OCI-LY7 (cell line): Measurements from ENCODE around the gene SERPINE1. TPM values are rescaled to one million over a fixed set of nuclear protein-coding genes. Genes with fewer than 3 reads are reported as not detected.

Experiments used
- BruUV-seq: library from RNA; stranded (reverse); fragments of 400-500 nt; replicated peaks from 2 replicates; lab custom pipeline; 2021; lab: Mats Ljungman, UMichigan
- CTCF ChIA-PET: fragments of 300-600 bp; sonication (Branson Sonifier 250); formaldehyde crosslinking; loops from one replicate; lab custom pipeline; 2022; ENCODE audit warnings: antibody characterized with exemption; ENCODE audit not compliant: unreplicated experiment; lab: Charles Lee
- POLR2A ChIA-PET: fragments of 300-600 bp; sonication (Branson Sonifier 250); formaldehyde crosslinking; loops from one replicate; lab custom pipeline; 2022; ENCODE audit warnings: antibody characterized with exemption; lab: Charles Lee
- DNase-seq: peaks from one replicate; pipeline ENCODE4 v3.0.0-alpha.2; 2015; ENCODE audit warnings: low spot score
- H2AFZ ChIP-seq: fragments of 200-600 bp; sonication (generic), shearing (Covaris generic); 2 replicates; pipeline ENCODE4 v1.6.1; 2014; ENCODE audit warnings: mild to moderate bottlenecking, antibody characterized with exemption, low read length, moderate library complexity
- H3K27ac ChIP-seq: fragments of 200-600 bp; sonication (generic); 2 replicates; pipeline ENCODE4 v1.5.1; 2014; ENCODE audit warnings: mixed run types, low read depth, mild to moderate bottlenecking, moderate library complexity, low read length, inconsistent platforms; ENCODE audit not compliant: poor library complexity, severe bottlenecking
- H3K36me3 ChIP-seq: fragments of 200-600 bp; sonication (generic); 2 replicates; pipeline ENCODE4 v1.6.1; 2014; ENCODE audit warnings: mild to moderate bottlenecking, antibody characterized with exemption, low read length, moderate library complexity, mixed read lengths; ENCODE audit not compliant: insufficient read depth
- H3K4me1 ChIP-seq: fragments of 200-600 bp; sonication (generic); 2 replicates; pipeline ENCODE4 v1.5.1; 2014; ENCODE audit warnings: mild to moderate bottlenecking, low read length; ENCODE audit not compliant: insufficient read depth, poor library complexity, severe bottlenecking
- H3K4me2 ChIP-seq: fragments of 200-600 bp; sonication (generic); 2 replicates; pipeline ENCODE4 v1.6.1; 2014; ENCODE audit warnings: mild to moderate bottlenecking, low read length
- H3K4me3 ChIP-seq: fragments of 200-600 bp; sonication (generic); 2 replicates; pipeline ENCODE4 v1.5.1; 2014; ENCODE audit warnings: mild to moderate bottlenecking, low read depth, low read length; ENCODE audit not compliant: poor library complexity, severe bottlenecking
- H3K79me2 ChIP-seq: fragments of 200-600 bp; sonication (generic); 2 replicates; pipeline ENCODE4 v1.6.1; 2016; ENCODE audit warnings: low read depth, mild to moderate bottlenecking, low read length, moderate library complexity, mixed read lengths; ENCODE audit not compliant: insufficient read depth
- H3K9me2 ChIP-seq: fragments of 200-600 bp; sonication (generic); 2 replicates; pipeline ENCODE4 v1.6.1; 2016; ENCODE audit warnings: mild to moderate bottlenecking, low read length, mixed read lengths; ENCODE audit not compliant: insufficient read depth
- H3K9me3 ChIP-seq: fragments of 200-600 bp; sonication (generic); 2 replicates; pipeline ENCODE4 v1.6.1; 2014; ENCODE audit warnings: mild to moderate bottlenecking, mixed run types, low read length, mixed read lengths
- H4K20me1 ChIP-seq: fragments of 200-600 bp; sonication (generic); 2 replicates; pipeline ENCODE4 v1.6.1; 2014; ENCODE audit warnings: mild to moderate bottlenecking, antibody characterized with exemption, low read length, moderate library complexity, mixed read lengths; ENCODE audit not compliant: insufficient read depth
- EZH2phosphoT487 ChIP-seq: fragments of 200-600 bp; sonication (generic); IDR thresholded peaks from 2 replicates; pipeline ENCODE4 v1.6.1; 2018; ENCODE audit warnings: low read depth, borderline replicate concordance, mild to moderate bottlenecking, mixed run types, antibody characterized with exemption, low read length, moderate library complexity, mixed read lengths
- intact Hi-C: fragments of 100-400 bp; cut with micrococcal nuclease; formaldehyde crosslinking; loops from one replicate; pipeline ENCODE4 v1.10.0; 2022; ENCODE audit not compliant: unreplicated experiment
- total RNA-seq, 2 experiments: library from RNA; depleted of rRNA in 1 of 2; stranded (reverse); fragments of >200 nt in 1 of 2; shearing (Covaris generic) in 1 of 2; gene quantifications; 2 replicates each; pipeline ENCODE4 v1.2.3, GENCODE V29; 2014 to 2022
- TF ChIP-seq, protein P1 (sequence below): fragments of 200-600 bp; sonication (generic); conservative IDR thresholded peaks from 2 replicates; pipeline ENCODE4 v1.5.1; 2014; ENCODE audit warnings: mild to moderate bottlenecking, antibody characterized with exemption, low read length, moderate library complexity, mixed read lengths

The SERPINE1 gene
- total RNA-seq, 2 experiments from 2014 or later, result 0.42 TPM; not detected in 1

DNA sequence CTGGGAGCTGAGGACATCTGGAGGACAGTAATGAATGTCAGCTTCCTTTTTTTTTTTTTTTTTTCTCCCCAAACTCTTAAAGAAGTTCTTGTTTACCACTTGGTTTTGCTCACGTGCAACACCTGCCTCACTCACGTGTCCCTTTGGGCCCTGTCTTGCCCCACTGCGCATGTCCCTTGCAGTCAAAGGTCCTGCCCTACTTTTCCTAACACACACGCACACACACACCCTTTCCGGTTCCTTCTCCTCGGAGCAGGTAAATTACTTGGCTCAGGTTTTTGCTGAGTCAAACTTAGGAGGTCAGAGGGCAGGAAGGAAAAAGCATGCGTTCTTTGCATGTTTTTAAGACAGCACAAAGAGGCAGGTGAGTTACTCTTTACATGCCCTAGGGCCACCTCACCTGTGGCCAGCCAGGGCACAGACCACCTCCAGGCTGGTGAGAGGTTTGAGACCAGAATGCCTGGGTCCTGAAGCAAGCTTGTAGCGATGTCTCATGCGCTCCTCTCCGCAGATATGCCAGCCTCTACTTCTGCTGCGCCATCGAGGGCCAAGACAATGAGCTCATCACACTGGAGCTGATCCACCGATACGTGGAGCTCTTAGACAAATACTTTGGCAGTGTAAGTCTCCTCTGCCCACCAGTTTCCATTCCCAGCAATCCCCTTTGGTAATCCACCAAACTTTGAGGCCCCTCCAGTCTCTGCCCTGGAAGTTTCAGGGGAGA lies 30.1 kb downstream of the SERPINE1 start:
- no peaks in the 10 kb centered on the region for H4K20me1 ChIP-seq
- CTCF ChIA-PET, result interaction anchor here (1.0 to 1.1 kb wide), 2 partner anchors 17 kb away, joined by 4 to 5 read pairs; no protein-coding TSS in a partner anchor
- intact Hi-C loops, result no loop called here
- TF ChIP-seq, protein P1, sequence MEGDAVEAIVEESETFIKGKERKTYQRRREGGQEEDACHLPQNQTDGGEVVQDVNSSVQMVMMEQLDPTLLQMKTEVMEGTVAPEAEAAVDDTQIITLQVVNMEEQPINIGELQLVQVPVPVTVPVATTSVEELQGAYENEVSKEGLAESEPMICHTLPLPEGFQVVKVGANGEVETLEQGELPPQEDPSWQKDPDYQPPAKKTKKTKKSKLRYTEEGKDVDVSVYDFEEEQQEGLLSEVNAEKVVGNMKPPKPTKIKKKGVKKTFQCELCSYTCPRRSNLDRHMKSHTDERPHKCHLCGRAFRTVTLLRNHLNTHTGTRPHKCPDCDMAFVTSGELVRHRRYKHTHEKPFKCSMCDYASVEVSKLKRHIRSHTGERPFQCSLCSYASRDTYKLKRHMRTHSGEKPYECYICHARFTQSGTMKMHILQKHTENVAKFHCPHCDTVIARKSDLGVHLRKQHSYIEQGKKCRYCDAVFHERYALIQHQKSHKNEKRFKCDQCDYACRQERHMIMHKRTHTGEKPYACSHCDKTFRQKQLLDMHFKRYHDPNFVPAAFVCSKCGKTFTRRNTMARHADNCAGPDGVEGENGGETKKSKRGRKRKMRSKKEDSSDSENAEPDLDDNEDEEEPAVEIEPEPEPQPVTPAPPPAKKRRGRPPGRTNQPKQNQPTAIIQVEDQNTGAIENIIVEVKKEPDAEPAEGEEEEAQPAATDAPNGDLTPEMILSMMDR, result no peak
- TF ChIP-seq EZH2phosphoT487, result no peak
- no peaks in the 10 kb centered on the region for H3K9me2 ChIP-seq
- H3K27ac ChIP-seq, result no peak overlapping the region
- H3K79me2 ChIP-seq, result no peaks in the 10 kb centered on the region
- POLR2A ChIA-PET, result interaction anchor here (0.6 to 1.1 kb wide), 4 partner anchors 17 to 267 kb away, joined by 3 to 6 read pairs (median 4); partner anchors contain the start of gene UFSP1
- H3K9me3 ChIP-seq, result no peaks in the 10 kb centered on the region
- DNase-seq, result no peak
- no TSS peak for BruUV-seq
- H3K36me3 ChIP-seq, result no peaks in the 10 kb centered on the region
- H3K4me1 ChIP-seq, result peaks cover 15% of the 10 kb centered on the region
- H3K4me2 ChIP-seq, result no peak overlapping the region; the same call in 1 of the 2 replicates
- H3K4me3 ChIP-seq, result no peak overlapping the region
- H2AFZ ChIP-seq, result no peak overlapping the region

DNA sequence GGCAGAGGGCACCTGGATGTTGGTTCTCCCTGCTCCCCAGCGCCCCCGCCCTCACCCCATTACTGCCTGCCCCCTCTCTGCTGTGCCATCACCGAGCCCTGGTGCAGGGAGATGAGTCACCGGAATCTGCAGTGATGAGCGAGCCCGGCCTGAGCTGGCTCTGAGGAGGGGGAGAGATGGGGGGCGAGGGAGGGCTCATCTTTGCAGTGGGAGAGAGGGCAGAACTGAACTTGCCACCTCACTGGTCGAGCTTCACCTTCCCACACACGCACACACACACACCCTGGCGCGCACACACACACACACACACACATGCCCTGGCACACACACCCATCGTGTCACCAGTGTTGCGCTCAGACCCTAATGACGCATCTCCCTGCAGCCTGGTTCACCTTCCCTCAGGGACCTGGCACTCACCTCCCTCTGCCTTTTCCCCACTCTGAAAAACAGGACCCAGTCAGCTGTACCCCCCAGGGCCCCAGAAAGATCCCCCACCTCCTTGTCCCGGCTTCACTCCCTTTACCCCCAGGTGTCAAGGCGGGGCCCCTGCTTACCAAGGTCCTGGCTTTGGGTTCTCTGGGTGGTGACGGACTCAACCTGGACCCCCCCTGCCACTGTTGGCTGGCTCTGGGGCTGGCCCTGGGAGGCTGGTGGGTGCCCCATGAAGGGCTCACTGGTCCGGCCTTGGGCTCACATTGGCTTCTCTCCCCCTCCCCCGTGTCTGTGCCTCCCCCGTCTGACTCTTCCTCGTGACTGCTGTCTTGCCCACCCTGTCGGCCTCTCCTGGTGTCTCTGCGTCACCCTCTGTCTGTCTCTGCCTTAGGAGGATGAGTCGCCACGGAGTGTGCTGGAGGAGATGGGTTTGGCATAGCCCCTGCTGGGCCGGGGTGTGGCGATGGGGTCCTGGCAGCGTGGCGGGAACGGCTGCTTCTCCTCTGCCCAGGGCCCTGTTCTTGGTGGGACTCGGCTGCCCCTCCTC lies 33.1 kb downstream of the SERPINE1 start:
- no peak for DNase-seq
- no peaks in the 10 kb centered on the region for H4K20me1 ChIP-seq
- TF ChIP-seq, protein P1, result no peak
- no peak for TF ChIP-seq EZH2phosphoT487
- BruUV-seq, result no TSS peak
- H3K4me3 ChIP-seq, result no peak overlapping the region
- POLR2A ChIA-PET, result no interaction called here
- no peak overlapping the region for H2AFZ ChIP-seq
- no peak overlapping the region for H3K27ac ChIP-seq
- CTCF ChIA-PET, result interaction anchor here (0.6 kb wide), 1 partner anchor 548 kb away, joined by 6 read pairs; the partner anchor contains the start of gene MOSPD3
- H3K79me2 ChIP-seq, result no peaks in the 10 kb centered on the region
- no peak overlapping the region for H3K4me2 ChIP-seq
- intact Hi-C loops, result no loop called here
- no peaks in the 10 kb centered on the region for H3K9me3 ChIP-seq
- H3K36me3 ChIP-seq, result no peaks in the 10 kb centered on the region
- peaks cover 23% of the 10 kb centered on the region for H3K4me1 ChIP-seq
- no peaks in the 10 kb centered on the region for H3K9me2 ChIP-seq
